Adrenal gland (tissue), 5 donors: ENCODE measurements around the gene ICA1.

Experiments used
- CTCF ChIP-seq, 6 experiments: fragments of 450-650 bp in 4 of 6; fragments of 200-600 bp in 2 of 6; sonication (generic) in 1 of 6; IDR thresholded peaks; 1 replicate in 5 of 6; 2 replicates in 1 of 6; pipeline versions ENCODE4 v1.5.1 to v1.8.0; 2016 to 2021; ENCODE audit warnings: antibody characterized with exemption in 6 of 6, mild to moderate bottlenecking in 2 of 6, moderate library complexity in 1 of 6
- POLR2A ChIP-seq, 2 donors: fragments of 450-650 bp; IDR thresholded peaks; one replicate each; pipeline ENCODE4 v1.6.1; 2017; ENCODE audit warnings: antibody characterized with exemption in 2 of 2, mild to moderate bottlenecking in 2 of 2, moderate library complexity in 1 of 2
- donor health status: DM: no; HTN: no; CAD: no.

- TF ChIP-seq POLR2A (IDR thresholded peaks at IDR 0.05) (no peak), CTCF (IDR thresholded peaks at IDR 0.05) (no peak)
These were observed 172.8 kb downstream of the ICA1 start for GRCh38 chr7:8089036-8089780.
